DMS 273 treated with DMSO at 0.1 percent for 48 hours (cell line): Measurements from ENCODE around the gene CITED1.

Source experiments
- DNase-seq: peaks from one replicate; lab custom pipeline; 2025; lab: John Stamatoyannopoulos, UW

The CITED1 gene

DNA sequence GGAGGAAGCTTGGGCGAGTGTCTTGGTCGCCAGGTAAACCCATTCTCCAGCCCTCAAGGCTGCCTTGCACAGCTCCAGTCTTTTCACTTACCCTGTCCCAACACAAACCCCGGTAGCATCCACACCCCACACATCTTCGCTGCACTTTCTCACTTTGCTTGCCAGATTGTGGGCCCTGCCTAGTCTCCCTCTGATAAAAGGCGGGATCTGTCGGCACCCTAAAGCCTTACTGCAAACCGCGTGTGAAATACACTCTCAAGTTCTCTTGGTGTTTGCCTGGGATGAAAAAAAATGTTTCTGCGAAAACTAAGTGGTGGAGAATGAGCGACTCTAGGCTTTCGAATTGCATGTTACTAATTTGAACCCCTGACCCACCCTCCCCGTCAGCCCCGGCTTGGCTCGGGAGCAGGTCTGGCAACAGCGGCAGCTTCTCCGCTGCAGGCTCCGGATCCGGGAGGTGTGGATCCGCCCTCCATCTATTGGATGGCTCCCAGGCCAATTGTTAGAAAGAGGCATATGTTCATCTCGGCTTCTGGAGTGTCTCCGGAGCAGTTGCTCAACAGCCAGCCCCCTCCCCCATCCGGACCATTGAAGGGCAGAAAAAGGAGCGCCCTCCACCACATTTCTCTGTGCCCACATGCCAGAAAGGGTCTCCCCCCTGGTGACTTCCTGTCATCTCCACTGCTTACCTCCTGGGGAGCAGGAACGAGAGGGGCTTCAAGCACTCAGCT, 3.0 kb upstream of the CITED1 start:
- peak; percentile 58 for DNase-seq

DNA sequence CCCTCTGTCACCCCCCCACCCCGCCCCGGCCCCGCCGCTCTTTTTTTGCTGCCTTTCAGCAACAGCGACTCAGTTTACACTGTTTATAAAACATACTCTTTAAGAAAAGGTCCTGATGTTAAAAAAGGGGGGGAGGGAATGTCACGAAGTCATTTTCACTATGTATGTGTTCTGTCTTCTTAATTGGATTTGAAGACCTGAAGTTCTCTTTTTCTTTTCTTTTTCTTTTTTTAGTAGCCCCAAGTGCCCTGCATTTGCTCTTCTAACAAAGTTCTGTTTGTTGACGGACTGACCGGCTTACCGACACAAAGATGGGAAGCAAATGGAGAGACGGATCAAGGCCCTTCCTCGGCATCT, 2.5 kb upstream of the CITED1 start:
- DNase-seq, result no peak

DNA sequence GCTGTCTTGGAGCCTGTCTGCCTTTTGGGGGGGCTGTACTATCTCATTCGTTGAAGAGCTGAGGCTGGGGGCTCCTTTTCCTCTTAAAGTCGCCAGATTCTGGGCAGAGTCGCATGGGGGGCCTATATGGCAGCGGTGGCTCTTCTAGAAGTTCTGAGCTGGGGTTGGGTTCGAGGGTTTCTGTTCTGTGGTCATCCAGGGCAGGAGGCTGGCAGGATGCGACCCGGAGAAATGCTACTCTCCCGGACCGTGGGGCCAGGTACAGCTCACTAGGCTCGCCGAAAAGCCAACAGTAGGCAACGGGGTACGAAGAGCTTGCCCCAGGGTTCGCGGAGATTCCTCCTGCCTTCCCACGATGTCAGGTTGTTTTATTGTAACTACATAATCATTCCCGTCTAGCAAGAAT, 1.9 kb upstream of the CITED1 start:
- DNase-seq, result no peak

DNA sequence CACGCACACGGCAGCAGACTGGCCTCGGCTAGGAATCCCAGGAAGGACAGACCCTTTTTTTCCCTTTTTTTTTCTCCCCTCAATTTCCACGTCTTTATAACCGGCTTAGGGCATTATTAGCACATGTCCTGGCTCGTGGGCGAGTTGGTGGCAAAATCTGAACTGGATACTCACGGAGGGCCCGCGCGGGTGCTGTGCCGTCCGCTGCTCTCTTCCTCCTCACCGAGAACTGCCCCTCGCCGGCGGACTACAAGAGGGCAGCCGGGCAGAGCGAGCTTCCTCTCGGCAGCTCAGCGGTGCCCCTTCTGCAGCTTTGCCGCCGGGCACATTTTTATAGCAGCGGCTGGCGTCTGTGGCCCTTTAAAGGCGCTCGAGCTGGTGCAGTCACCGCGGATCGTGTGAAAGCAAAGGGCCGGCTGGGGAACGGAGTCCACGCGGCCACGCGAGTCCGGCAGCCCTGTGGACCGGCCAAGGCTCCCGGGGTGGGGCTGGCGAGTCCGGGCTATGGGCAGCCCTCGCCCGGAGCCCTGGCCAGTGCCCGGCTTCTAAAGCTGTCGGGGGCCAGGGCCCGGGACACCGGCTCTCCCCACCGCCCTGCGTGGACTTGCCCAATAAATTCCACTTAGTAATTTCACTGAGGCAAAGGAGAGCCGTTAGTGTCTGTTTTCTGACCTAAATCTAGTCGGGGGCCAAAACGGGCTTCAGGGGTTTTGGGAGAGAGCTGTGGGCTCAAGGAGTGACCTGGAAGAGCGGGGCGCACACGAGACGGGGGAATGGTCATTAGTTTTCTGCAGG, 1.3 kb upstream of the CITED1 start:
- peak; percentile 56 for DNase-seq

DNA sequence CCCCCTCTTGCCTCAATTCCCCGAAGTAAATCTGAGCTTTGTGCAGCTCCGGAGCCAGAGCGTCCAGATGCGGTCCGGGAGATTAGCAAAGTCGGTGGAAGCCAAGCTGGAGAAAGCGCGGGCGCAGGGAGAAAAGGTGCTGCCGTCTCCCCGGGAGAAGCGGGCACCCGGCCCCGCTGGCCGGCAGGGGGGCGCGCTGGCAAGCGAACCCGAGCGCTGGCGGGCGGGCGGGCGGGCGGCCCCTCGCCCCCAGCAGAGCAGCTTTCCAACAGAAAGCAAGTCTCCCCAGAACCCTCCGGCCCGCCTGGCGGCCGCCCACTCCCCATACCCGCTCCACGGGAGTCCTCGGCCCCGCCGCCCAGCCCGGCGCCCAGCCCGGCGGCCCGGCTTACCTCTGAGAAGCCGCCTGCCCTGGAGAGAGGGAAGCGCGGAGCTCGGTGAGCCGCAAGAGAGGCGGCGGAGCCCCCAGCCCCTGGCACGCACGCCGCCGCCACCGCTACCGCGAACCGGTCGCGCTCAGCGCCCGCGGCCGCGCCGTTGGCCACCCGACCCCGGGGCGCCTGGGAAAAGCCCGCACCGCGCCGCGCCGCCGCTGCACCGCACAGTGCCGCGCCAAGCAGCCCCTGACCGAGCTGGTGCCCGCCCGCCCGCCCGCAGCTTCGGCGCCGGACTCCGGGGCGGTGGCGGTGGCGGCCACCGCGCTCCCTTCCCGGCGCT, 529 bp upstream of the CITED1 start:
- DNase-seq, result no peak

DNA sequence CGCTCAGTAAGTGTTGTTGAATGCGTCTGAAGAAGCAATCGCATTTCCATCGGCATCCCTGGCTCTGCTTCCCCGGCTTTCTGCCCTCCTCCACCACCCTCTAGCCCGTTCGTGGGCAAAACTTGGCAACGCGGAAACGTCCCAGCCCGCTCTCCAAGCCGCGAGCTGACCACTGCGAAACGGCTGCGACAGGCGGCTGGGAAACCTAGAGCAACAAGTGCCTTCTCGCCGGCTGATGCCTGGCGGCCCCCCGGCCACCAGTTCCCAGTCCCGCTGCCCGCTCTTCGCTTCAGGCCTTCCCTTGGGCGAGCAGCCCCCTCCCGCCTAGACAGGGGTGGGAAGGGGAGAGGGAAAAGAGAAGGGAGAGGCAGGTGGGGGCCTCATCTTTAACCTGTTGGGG, 837 bp downstream of the CITED1 start:
- no peak for DNase-seq

DNA sequence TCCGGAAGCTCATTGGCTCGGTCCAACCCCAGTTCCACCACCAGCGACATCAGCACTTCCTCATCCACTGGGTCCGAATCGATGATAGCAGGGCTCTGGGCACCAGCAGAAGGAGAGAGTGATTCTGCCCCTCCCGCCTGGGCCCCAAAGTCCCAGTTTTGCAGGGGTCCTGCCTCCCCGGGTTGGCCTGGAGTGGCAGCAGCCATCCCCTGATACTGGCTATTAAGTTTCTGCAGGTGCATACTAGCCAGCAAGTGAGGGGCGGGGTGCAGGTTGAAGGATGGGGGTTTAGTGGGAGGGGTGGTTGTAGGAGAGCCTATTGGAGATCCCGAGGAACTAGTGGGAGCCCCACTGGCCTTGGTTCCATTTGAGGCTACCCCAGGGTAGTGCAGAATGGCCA, 3.9 kb downstream of the CITED1 start:
- no peak for DNase-seq

DNA sequence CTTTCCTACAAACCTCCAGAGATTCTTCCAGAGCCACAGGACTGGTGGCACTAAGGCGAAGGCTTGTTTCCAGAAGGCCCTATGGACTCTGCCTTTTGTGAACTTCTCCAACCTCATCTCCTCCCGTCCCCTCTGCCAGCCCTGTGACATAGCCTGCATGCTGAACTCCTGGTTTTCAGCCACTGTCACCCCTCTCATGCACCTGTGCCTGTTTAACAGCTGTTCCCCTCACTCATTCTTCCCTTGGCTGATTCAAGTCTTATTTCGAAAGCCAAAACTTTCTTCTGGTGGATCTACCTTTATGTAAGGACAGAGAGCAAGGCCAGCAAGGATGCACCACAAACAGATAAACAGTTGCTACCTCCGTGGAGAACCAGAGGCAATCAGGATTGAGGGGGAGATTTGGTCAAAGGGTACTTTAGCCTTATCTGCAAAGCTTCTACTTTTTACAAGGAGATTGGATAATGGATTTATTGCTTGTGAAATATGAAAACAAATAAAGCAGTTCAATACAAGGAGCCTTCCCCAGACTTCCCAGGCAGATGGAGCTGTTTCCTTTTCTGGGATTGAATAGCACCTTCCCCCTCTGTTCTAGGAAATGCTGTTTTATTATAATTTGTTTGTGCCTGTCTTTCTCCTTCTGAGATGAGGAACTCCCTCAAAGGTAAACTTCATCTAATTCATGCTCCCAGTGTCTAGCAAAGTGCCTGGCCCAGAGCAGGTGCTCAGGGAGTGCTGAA, 5.7 kb downstream of the CITED1 start:
- no peak for DNase-seq

DNA sequence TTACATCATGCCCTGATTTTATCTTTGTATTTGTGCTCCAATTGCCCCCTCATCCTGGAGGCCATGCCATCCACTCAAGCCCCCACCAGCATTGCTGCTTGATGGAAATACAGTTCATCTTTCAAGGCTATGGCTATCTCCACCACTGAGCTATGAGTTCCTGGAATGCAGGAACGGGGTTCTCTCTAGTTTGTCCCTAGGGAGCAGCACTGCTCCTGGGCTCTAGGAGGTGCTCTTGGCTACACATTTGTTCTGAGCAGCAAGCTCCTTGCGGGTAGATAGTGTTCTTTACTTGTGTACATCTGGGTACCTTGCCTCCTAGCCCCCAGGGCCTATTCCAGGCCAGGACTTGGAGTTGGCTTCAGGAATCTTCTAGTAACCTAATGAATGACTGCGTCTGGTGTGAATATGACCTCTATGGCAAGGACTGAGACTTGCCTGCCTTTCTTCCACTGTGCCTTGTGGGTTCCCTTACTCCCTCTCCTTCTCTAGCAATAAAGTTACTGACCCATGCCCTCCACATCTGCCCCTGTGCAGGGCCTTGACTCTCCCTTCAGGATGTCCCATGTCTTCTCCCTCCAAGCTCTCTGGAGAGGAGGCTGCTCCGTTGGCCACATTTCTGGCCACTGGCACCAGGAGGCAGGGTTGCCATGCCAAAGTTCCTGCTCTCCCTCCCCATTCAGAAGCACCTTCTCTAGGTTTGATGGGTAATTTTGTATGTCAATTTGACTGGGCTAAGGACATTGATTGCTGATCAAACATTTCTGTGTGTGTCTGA, 7.6 kb downstream of the CITED1 start:
- DNase-seq, result no peak

DNA sequence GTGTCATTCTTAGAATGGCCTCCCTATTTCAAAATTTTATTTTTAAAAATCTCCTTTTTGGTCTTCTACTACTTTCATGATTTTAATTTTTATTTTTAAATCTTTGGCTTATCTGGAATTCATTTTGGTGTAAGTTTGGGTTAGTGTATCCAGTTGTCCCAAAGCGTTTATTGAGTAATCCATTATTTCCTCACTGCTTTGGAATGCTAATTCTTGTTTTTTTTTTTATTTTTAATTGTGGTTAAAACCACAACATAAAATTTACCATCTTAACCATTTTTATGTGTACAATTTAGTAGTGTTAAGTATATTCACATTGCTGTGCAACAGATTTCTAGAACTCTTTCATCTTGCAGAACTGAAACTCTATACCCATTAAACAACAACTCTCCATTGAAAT, 8.7 kb downstream of the CITED1 start:
- no peak for DNase-seq

DNA sequence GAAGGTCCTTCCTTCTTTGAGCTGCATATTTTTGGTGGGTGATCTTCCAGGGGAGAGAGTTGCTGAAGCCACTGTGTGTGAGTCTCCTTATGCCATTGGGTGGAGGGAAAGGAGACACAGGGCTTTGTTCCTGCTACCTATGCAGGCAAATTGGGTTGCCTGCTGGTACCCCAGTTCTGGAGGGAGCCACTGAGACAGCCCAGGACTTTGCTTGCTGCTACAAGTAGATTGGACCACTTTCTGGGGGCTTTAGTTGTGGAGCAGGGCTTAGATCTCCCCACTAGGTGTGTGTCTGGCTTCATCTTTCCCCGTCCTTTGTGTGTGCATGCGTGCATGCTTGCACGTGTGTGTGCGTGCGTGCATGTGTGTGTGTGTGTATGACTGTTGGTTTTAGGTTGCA, 10.0 kb downstream of the CITED1 start:
- DNase-seq, result no peak

DNA sequence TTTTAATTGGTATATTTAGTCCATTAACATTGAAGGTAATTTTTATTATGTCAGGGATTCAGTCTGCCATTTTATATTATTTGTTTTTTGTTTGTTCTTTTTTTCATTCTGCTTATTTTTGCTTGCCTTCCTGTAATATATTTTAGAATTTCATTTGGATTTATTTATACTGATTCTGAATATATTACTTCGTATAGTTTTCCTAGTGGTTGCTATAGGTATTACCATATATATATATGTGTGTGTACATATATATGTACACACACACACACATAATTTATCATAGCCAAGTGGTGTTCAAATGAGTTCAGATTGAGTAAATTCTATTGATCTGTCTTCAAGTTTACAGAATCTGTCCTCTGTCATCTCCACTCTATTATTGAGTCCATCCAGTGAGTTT, 11.2 kb downstream of the CITED1 start:
- no peak for DNase-seq

DNA sequence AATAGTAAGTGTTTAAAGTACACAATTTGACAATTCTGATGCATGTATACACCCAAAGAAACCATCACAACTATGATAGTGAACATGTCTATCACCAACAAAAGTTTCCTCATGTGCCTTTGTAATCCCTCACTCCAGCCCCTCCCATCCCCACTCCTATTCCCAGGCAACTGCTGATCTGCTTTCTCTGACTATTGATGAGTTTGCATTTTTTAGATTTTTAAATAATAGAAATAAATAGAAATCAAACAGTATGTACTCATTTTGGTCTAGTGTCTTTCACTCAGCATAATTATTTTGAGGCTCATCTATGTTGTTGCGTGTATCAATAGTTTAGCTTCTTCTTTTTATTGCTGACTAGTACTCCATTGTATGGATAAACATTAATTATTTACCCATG, 23.4 kb downstream of the CITED1 start:
- DNase-seq, result no peak

DNA sequence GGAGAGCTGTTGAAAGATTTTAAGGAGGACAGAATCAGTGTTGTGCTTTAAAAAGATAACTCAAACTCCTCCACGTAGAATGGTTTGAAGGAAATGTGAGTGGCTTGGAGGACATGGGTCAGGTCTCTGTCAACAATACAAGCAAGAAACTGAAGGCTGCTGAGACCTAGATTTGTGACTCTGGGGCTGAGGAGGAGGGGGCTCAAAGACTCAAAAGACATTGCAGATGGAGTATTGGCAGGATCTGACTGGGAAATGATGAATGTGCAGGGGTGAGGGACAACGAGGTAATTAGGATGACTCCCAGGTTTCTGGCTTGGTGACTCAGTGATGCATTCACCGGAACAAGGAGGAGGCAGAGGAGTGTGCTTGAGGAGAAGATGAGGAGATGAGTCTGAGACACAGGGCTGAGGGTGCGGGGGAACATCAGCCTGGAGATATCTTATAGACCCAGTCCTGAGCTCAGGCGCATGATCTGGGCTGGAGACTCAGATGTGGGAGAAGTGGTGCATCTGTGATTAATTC, 25.3 kb downstream of the CITED1 start:
- DNase-seq, result no peak

DNA sequence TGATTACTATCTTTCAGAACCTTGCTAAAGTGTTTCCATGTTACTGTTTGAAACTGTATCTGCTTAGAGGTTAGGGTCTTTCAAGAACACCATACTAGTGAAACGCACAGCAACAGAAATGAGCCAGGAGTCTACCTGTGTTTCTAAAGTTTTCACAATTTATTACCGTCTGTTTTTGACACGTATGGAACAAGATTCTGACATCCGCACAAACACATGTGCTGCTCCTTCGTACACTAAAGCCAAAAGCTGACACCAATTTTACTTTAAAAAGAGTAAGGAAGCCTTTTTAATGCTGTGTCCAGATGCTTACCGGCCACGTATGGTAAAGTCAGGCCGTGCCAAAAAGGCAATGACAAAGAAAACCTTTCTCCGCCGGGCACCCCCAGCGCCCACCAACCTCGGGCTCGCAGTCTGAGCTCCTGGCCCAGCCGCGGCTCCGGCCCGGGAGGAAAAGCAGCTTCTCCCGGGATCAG, 29.2 kb downstream of the CITED1 start:
- no peak for DNase-seq

DNA sequence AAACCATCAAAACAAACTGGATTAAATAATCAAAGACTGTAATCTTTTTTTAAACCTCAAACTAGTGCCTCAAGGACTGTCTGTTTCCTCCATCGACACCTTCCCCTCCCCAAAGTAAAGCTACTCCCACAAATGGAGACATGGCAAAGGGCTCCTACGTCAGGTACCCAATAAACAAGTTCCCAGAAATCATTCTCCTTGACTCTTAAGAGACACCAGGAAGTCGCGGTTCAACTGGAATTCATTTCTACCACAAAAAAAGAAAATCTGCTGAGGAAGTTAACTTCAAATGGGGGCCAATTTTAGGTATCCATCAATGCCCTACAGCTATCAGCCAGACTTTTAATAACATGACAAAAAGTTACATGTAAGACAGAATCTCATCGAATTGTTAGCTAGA, 31.2 kb downstream of the CITED1 start:
- DNase-seq, result no peak

DNA sequence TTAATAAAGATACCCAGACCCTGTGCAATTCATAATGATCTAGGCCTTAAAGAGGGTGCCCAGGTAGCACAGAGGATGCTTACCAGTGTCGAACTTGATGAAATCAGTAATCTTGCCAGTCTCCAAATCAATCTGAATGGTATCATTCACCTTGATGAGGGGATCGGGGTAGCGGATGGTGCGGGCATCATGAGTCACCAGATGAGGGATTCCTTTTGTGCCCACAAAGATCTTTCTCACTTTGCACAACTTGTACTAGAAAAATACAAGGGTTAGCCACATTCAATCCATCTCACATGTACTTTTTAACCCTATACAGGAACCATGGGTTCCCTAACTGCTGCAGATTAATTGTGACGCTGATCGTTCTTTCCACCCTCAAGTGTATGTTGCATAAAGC, 32.0 kb downstream of the CITED1 start:
- no peak for DNase-seq

DNA sequence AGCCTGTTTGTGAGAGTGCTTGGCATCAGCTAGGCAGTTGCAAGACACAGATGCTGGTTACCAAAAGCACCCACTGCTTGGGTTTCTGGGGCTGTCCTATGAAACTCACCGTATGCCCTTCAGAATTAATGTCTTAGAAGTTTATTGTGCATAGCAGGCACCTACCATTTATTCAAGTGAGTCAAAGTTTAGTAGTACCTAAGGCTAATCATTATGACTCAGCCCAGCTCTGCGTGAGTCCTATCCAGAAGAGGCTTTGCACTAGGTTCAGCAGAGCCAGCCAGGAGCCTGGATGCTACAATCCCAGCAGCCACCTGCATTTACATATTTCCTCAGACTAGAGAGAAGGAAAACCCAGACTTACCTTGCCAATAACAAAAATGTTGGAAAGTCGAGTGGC, 32.8 kb downstream of the CITED1 start:
- DNase-seq, result no peak

DNA sequence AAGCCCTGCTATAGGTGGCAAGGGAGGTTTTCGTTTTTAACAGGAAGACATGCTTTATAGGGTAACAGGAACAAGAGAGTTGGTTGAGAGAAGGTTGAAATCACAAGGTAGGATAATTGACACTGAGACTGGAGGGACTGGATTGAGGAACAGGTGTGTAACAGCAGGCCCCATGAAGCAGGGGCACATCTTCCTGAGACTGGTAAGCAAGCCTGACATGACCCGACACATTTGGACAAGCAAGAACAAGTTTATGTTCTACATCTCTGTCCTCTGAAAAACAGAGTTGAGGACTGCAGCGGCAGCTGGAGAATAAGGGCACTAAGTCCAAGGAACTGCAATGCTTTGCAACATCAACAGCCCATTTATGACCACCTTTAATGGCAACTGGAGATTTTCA, 33.9 kb downstream of the CITED1 start:
- no peak for DNase-seq

DNA sequence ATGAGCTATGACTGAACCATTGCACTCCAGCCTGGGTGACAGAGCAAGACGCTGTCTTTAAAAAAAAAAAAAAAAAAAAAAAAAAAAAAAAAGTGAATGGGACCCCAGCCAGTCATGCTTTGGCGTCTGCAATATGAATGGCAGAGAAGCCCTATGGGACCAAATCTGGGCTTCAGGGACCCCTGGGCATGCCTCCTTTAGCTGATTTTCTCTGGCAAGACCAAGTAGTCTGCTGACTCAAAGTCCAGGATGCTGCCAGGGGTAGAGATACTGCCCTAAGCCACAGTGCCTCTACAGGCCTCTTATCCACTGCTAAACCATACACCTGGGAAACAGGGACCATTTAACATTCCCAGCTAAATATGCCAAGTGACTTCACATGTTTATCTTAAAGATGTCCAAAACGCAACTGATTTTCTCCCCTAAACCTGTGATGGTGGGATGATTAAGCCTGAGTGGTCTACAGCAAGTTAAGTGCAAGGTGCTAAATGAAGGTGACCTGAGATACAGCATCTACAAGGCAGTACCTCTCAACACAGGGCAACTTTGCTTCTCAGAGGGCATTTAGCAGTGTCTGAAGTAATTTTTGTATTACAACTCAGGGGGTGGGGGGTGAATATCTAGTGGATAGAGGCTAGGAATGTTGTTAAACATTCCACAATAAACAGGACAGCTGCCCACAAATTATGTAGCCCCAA, 34.5 kb downstream of the CITED1 start:
- DNase-seq, result no peak
